GM19328 (cell line): ENCODE results near the gene ALKAL2.
A peak's percentile ranks its signal among the peaks of the same experiment; 100 is the strongest.

Experiments used
- ATAC-seq: cut with Tn5 transposase; IDR thresholded peaks from one replicate; pipeline ENCODE4 v1.9.1; 2021; ENCODE audit warnings: mild to moderate bottlenecking, moderate library complexity; ENCODE audit not compliant: unreplicated experiment

The ALKAL2 gene

DNA sequence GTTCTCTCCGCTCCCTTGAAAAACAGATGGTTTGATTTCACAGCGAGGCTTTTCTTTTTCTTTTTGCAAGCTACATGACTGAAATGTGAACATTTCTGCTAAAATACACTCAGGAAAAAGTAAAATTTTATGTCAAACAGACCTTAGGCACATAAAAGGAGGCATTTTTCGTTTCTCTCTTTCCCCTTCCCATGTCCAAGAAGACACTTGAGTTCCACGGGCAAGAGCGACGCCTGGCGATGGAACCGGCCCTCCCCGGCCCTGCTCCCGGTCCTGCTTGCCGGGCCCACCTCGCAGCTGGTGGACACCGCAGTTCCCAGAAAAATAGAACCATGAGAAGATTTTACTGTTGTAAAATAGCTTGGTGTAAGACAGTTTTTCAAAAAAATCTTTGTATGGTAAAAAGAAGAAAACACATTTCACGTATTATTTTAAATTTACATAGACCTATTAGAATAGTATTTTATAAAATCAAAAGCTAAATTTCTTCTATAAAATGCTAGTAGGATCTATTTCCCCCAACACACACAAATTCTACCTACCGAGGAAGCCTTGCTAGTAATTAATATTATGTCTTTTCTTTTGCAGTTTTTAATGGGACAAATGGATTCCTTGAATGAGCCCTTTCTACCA lies 2.3 kb upstream of the ALKAL2 start:
- no peak for ATAC-seq

DNA sequence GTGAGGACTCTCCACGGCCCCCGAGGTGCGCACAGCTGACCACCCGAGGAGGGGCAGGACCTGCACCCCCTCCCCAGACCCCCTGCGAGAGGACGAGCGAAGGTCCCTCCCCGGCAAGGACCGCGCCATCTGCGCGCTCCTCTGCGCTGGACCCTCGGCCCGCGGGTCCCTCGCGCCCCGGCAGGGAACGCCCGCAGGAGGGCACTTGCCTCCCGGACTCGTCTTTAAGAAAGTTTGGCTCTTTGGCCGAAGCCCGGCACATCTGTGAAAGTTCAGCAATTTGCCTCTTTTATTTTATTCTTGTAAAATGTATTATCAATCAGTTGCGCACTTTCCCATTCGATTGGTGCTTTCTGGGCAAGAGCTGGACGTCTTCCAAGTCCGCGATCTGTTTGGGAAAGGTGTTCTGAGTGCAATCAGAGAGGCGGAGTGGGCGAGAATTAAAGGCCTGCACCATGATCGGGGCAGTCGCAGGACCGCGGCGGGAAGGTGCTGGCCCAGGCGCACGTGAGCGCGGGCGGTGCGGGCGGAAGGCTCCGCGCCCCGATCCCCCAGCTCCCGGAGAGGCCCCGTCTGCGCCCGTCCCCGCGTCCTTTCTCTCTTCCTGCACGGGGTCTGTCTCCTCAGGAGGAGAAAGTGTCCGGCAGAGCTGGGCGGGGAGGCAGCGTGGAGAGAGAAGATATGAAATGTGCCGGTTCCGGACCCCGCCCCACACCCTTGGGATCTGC lies 1.6 kb upstream of the ALKAL2 start:
- no peak for ATAC-seq

DNA sequence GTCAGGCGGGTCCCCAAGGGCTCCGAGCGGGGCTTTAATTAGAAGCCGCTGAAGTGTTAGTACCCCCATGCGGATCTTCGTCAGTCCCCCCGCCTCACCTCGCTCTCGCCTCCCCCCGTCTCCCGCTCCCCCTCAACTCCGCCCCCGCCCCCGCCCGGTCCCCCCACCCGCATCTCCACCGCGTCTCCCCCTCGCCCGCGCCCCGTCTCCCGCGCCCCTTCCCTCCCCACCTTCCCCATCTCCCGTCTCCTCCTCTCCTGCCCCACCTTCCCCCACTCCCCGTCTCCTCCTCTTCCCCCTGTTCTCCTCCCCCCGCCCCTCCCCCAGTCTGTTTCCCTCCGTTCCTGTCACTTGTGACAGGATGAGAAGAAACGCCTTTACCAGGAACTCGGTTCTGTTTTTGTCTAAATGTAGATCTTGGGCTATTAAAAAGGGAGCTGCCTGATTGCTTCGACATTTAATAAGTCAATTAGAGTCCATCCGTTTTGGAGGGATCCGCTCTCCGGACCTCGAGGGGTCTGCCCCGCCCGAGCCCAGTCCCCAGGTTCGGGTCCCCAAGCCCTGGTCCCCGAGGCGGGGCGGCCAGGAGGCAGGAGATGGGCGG lies 969 bp upstream of the ALKAL2 start:
- ATAC-seq = no peak

DNA sequence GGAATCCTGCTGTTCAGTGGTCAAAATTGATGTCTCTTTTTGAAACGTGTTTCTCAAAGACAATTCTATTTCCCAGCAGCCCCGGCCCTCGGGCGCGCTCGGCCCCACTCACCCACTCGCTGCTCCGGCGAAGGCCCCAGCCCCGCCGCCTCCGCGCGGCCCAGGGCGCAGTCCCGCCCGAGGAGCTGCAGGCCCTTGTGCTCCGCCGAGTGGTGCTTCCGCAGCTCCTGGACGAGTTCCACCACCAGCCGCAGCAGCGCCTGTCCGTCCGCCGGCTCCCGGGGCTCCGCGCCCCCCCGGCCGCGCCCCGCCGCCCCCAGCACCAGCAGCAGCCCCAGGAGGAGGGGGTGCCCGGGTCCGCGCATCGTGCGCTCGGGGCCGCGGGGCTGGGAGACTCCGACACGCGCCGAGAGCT lies 413 bp downstream of the ALKAL2 start:
- ATAC-seq = no peak

DNA sequence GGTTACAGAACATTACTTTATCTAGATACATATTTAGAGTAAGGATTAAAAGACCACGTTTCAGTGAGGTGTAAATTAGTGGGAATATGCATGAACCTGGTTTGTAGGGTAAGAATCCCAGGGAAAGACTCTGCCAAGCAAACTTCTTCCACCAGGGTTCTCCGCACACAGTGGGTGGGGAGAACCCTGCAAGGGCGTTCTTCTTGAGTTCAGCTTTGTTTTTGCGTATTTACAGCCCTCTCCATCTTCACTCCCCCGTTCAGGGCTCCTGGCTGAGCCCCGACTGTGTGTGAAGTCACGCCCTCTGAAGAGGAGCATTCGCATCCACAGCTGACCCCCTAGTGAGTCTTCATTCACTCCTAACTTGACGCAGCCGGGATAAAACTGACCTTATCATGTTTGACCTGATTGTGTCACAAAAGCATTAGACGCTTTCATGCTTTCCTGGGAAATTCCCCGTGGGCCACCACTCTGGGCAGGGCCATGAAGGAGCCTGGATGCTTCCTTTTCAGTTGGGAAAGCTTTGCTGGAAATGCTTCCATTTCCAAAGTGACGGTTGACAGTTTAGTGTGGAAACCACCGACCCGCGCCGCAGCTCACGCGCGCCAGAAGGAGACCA lies 1.0 kb downstream of the ALKAL2 start:
- ATAC-seq = no peak

DNA sequence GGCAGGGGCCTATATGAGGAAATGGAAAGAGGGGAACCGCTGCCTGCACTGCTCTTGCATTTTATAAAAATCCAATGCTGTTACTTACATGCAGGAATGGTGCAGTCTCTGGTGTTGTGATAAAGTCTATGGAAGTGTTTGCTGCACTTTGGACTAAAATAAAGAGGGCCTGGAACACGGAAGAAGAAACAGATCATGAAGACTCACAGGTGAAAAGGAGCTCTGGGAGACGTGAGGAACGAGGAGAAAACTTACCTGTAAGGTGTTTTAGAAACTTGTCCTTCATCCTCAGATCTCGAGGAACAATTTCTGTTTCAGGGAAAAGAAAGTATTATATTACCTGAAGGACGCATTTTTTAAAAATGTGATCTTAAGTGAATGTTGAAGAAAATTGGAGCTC lies 1.9 kb downstream of the ALKAL2 start:
- no peak for ATAC-seq

DNA sequence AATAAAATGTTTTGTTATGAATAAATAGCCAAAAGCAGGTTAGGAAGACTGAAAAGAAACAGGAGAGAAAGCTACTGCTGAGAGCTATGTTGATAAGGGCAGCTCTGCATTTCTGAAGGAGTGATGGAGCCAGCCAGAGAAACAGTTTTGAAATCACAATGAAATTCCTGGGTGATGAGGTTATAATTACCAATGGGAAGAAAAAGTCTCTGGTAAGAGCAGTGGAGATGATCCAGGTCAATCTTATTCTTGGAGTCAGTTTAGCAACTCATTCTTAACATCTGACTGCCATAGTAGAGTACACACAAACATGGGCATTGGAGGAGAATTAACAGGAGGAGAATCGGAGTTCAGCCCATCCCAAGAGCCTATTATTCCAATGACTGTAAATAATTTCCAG lies 2.4 kb downstream of the ALKAL2 start:
- no peak for ATAC-seq

DNA sequence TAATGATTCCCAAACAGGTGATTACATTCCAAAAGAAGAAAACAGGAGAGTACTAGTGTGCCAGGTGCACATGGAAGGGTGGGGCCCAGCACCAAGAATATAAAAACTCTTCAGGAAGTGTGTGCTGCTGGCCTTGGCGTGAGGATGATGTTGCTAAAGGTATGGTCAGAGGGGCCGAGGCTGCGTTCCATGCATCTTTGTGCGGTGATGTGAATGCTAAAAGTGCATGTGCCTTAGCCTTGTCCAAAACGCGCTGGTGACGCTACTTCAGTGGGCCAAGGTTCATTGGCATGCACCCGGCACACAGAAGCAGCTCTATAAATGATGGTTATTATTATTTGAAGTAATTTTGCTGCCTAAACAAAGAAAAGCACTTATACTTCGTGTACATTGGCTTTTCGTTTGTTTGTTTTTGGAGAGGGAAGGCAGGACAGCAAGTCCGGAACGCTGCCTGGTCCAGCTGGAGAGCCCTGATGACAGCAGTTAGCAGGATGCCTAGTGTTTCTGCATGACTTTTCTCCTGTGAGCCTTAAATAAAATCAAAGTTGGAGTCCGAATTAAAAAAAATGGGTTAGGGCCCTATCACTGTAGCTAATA lies 2.9 kb downstream of the ALKAL2 start:
- no peak for ATAC-seq

DNA sequence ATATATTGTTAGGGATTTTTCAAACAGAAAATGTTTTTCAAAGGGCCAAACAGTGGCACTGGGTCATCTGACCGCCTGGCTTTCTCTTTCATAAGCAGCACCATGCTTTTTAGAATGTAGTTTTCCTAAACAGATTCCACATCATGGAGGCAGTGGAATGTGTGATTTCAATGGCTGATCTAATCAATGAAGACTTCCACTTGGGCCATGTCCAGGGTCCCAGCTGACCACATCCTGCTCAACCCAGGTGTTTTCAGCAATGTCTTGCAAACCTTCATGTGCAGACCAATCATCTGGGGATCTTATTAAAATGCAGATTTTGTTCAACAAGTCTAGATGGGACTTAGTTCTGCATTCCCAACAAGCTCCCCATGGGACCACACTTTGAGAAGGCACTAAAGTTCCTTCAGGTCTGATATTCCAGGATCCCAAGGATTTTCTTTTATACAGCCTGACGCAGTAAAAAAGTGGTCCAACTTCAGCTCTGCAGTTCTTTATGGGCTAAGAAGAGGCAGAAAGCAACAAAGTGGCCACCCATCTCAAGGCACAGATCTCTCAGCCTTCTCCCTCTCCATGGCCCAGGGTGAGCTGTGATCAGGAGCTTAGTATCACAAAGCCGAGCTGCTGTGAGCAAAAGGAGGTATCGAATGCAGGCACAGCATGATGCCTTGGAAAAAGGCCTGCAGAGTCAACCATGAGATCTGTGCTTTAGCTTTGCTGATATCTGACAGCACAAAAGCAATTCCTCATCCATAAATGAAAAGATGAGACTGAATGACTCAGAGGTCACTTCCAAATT lies 3.7 kb downstream of the ALKAL2 start:
- ATAC-seq = no peak

DNA sequence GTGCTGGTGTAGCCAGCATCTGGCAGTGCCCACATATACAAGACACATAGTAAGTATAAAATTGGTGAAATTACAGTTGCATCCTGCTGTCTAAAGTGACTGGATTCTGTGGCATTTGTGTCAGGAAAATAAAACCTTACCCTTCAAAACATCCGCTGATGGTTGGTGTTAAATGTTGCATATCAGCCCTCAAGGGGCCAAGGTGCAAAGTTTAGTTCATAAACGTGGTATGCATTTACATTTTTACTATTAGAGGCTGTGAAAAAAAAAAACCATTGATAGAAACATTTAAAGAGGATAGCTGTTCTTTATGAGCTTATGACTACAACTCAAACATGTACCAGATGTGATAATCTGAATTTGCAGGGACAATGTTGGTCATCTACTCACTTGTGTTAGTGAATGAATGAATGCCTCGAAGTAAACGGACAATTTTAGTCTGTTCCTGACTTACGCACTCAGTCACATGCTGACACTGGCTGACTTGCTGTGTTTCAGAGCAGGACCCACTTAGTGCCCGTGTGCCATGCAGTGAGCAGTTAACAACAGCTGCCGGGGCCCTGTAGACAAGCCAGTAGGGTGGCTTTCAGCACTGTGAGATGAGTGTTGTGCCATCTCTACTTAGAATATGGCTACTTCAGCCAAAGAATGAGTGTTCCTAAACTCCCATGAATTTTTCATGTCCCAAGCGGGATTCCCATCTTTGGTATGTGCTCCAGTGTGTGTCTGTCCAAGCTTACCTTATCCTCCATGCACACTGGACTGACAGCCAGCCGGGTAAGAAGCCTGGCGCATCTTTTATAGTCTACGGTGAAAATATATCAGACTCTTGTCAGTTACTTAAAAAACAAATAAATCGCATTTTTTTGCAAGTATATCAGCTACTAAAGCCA lies 5.3 kb downstream of the ALKAL2 start:
- ATAC-seq = no peak

DNA sequence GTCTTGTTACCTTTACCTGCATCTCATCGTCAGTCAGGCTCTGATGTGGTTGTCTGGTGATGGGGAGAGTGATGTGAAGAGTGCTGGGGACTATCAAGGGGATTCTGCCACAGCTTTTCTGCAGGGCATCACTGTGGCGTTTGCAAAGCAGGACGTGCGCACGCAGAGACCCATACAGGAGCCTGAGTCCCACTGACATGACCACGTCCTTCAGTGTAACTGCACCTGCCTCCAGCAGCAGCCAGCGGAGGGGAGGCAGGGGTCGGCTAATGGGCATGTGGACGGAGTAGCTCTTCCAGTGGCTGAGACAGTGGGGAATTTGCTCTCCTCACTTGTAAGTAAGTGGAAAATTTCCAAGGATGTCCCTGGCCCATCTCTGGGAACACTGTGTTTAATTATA lies 6.5 kb downstream of the ALKAL2 start:
- ATAC-seq = no peak

DNA sequence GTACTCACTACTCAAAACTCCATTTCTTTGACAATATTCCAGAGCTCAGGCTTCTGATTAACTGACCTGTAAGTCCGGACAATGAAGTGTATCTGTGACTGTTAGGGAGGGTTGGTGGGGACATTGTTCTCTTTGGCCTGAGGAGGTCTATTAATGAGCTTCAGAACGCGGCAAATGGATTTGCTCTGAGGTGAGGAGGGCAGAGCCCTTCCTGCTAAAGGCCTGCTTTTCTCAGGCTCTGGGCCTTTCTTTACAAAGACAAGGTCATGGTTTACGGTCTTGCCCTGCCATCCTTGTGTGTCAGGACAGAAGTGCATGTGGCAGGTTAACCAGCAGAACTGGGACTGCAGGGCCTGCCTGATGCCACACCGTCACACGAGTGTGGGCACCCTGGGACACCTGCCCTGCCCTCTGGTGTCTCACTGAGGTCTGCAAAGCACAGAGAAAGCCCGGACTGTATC lies 7.2 kb downstream of the ALKAL2 start:
- no peak for ATAC-seq

DNA sequence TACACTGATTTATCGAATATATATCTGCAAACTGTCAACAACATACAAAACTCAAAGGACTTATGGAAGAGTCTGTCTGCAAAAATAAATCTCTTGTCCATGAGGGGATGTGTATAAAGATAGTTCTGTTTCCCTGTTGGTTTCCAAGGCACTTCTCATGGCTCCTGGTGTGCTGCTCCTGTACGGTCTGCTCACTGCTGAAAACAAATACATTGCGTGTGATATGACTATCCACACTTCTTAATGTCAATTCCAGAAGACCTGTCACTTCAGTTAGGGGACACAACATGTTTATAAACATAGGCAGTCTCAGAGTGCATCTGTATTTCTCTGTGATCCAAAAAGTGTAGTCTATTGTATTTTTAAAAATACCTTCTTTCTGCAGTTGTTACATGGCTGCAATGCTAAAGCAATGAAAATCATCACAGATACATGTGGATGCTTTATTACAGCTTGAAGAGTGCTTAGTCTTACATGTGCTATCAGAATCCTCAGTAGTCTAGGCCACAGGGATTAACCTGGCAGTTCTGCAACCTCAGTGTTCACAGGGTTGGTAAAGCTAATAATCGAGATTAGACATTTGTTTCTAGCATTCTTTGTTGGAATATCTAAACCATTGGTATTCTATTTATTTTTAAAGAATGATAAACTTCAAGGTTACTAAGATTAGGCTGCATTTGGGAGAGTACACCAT lies 7.8 kb downstream of the ALKAL2 start:
- no peak for ATAC-seq

DNA sequence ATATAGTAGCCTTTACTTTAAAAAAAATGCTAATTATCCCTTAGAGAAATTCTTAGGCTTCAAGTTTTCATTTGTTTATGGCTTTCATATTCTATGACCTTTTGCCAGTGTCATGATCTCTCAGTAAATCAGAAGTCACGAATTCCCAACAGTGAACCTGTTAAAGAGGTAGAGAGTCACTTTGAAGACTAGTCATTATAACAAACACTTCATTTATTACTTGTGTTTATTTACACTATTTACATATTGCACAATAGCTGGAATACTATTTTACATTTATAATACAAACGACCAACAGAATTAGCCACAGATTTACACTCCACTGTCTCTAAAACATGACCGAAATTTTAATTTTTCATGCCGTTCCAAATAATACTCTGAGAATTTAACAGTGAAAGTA lies 8.5 kb downstream of the ALKAL2 start:
- ATAC-seq = no peak

DNA sequence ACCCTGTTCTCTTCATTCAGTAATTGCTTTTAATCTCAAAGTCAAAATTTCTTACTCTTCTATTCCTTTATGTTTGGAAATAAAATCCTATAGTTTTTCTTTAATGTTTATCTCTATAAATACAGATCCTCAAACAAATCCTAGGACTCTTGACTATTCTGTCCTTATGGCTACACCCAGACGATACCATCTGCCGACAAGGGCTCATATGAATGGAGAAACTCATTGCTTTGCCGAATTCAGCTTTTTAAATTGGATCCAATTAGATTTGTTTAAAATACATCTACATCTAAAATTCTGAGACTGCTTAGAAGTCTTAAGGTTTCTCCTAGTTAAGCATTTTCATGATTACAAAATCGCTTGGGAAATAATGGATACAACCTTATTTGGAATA lies 9.0 kb downstream of the ALKAL2 start:
- ATAC-seq = no peak

DNA sequence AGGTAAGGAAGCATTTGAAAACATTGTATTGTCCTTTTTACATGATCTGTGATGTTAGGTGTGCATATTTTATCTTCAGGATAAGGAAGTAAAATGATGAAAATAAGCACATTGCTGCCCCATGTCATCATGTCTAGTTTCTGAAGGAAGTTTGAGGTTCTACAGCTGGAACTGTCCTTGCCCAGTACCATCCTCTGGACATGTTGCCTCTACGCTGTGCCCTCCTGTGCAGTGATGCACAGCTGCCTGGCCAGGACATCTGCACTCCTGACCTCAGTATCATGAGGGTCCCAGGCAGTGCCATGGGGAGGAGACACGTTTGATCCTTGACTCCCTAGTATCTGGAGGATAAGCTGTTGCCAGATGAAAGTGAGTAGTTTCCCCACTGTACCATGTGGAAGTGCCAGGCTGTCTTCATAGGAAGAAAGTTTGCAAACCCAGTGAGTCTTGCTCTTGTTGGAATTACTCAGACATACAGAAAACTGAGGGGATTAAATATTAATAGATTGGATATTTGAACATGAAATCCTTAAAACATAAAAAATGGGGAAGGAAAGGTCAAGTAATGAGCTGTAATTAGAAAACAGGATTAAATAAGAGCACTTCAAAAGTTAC lies 9.5 kb downstream of the ALKAL2 start:
- no peak for ATAC-seq

DNA sequence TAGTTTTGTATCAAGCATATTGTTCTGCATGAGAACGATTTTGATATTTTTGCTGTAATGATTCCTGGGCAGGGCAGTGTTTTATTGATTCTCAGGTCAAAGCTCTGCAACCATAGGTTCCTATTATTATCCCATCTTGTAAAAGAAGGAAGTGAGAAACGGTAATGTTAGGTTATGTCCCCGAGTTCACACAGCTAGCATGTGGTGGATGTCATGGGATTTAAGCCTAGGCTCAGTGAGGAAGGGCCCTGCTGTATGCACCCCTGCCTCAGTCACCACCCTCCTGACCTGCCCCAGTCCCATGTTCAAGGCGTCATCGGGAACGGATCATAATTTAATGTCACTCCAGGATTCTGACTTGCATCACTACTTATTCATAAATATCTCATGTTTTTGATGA lies 12.4 kb downstream of the ALKAL2 start:
- ATAC-seq = peak; percentile 89

DNA sequence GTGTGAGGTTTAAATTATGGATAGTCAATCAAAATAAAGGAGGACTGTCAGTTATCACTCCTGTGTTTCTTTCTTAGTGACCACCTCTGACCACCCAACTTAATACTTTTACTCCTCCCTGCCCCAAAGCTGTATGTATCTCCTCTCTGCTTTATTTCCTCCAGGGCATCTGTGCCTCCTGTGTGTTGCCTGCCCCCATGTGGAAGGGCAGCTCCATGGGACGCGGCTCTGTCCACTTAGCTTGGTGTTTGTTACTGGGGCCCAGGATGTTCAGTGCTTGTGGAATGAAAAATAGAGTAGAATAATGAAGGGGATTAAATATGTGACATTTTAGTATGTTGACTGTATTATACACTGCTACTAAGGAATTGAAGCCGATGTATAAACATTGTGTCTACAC lies 13.4 kb downstream of the ALKAL2 start:
- no peak for ATAC-seq

DNA sequence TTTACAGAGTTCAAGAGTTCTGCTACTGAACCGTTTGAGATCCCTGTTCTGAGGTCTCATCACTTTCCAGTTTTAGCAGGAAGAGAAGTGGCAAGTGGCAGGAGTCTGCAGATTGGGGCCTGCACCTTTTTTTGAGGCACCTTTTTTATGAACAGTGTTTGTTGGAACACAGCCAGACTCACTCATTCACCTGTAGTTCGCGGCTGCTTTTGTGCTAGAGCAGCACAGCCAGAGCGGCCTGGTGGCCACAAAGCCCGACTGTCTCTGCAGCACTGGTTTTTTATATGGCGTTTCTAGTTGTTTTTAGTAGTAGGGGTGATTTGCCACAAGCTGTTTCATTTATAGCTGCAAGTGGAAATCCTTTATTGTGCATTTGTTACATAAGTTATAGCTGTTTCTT lies 14.6 kb downstream of the ALKAL2 start:
- no peak for ATAC-seq
